ENCODE data around the gene DCD. TPM values are rescaled to one million over a fixed set of nuclear protein-coding genes. Genes with fewer than 3 reads are reported as not detected.
A peak's percentile ranks its signal among the peaks of the same experiment; 100 is the strongest.

The DCD gene
- total RNA-seq, 2 donors from 2014 or later = not detected

GRCh38 chr12:54601841-54602240, 46.3 kb downstream of the DCD start:
- DNase-seq (ENCODE audit: low spot score in 2 of 2) = peak in 1 of 2 donors; percentile 40
- no peak overlapping the region for H3K27ac Mint-ChIP-seq
- ATAC-seq = no peak
- no peaks in the 10 kb centered on the region for H3K9me3 Mint-ChIP-seq
- H3K36me3 Mint-ChIP-seq = no peaks in the 10 kb centered on the region

DNA sequence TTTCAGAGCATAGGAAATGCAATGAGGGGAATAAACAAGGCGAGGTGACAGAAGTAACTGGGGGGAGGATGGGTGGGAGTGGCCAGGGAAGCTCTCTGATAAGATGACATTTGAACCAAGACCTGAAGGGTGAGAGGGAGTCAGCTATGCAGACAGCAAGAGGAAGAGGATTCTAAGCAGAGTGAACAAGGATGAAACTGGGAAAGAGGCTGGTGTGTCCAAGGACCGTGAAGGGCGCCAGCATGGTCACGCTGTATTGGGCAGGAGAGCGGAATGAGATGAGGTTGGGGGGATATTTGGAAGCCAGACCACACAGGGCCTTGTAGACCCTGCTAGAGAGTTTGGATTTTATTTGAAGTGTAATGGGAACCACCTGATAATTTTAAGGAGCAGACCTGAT, 49.2 kb downstream of the DCD start:
- DNase-seq (ENCODE audit: low spot score in 2 of 2) (peak in 1 of 2 donors; percentile 6), ATAC-seq (no peak)
- Mint-ChIP-seq H3K27ac (no peak overlapping the region), H3K36me3 (no peaks in the 10 kb centered on the region), H3K9me3 (no peaks in the 10 kb centered on the region)

DNA sequence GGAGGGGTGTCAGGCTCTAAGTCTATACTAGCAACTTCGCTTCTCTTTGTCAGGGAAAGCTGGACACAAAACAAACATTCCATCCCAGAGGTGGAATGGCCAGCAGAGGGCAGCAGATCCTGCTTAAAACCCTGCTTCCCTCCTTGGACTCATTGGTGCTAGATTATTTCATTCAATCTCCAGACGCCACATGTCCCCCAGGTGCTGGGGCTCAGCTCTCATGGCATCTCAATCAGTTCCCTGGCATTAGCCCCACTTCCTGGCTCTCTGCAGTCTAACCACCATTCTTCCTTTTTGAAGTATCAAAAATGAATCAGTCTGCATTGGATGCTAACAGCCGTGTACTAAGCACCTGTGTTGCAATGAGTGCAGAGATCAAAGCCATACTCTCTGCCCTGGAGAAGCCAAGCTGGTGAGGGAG, 51.6 kb downstream of the DCD start:
- ATAC-seq (peak; percentile 43 to 65), DNase-seq (ENCODE audit: low spot score in 2 of 2) (peak in 1 of 2 donors; percentile 69)
- no peak overlapping the region for H3K27ac Mint-ChIP-seq
- no peaks in the 10 kb centered on the region for H3K36me3 Mint-ChIP-seq
- no peaks in the 10 kb centered on the region for H3K9me3 Mint-ChIP-seq

- DNase-seq (ENCODE audit: low spot score in 2 of 2) = no peak
- no peaks in the 10 kb centered on the region for H3K9me3 Mint-ChIP-seq
Observed at GRCh38 chr12:54595471-54595870, 52.7 kb downstream of the DCD start.

More at GRCh38 chr12:54595471-54595870, 52.7 kb downstream of the DCD start:
- no peaks in the 10 kb centered on the region for H3K36me3 Mint-ChIP-seq
- ATAC-seq = no peak
- no peak overlapping the region for H3K27ac Mint-ChIP-seq

Other genes starting within 250 kb of the DCD start
- gene ITGA5, start 229.1 kb downstream of the DCD start, total RNA-seq = 10 to 100 TPM; 29.4 to 53.5 TPM
- gene GTSF1, start 174.8 kb downstream of the DCD start, total RNA-seq = 10 to 100 TPM in 1 of 2 donors, 1 to 10 TPM in 1; 9.3 to 10.1 TPM
- 100 to 1,000 TPM; 153 to 154 TPM for gene NCKAP1L, start 150.6 kb downstream of the DCD start, total RNA-seq
- gene PDE1B, start 98.8 kb downstream of the DCD start, total RNA-seq = 10 to 100 TPM; 24.1 to 33.6 TPM
- gene PPP1R1A, start 59.7 kb downstream of the DCD start, total RNA-seq = not detected
- gene LACRT, start 13.5 kb downstream of the DCD start, total RNA-seq = not detected
- gene MUCL1, start 206.2 kb upstream of the DCD start, total RNA-seq = under 1 TPM in 1 of 2 donors, not detected in 1; 0.82 TPM

Measured in activated naive CD4-positive, alpha-beta T cell treated with anti-CD3 and anti-CD28 coated beads, Interleukin-2, amount 50 U/mL, for 72 hours (primary cell).